LHCN-M2 (cell line): Measurements from ENCODE around the gene XRCC2. TPM values are rescaled to one million over a fixed set of nuclear protein-coding genes. Genes with fewer than 3 reads are reported as not detected.
A peak's percentile ranks its signal among the peaks of the same experiment; 100 is the strongest.
"Not testable (repeated sequence)": the region's sequence is repeated elsewhere in the genome, so short reads cannot be mapped to it uniquely, and the experiment has no call there.

ENCODE experiments used
- DNase-seq: peaks from one replicate; pipeline ENCODE4 v3.0.0-alpha.2; 2012; ENCODE audit warnings: low read depth
- total RNA-seq: library from RNA; depleted of rRNA; stranded (reverse); fragments of >200 nt; gene quantifications from 2 replicates; pipeline ENCODE4 v1.2.3, GENCODE V29; 2014

The XRCC2 gene
- total RNA-seq, 1 experiment from 2014 or later = 13.9 TPM

- DNase-seq = peak; percentile 4
Observed at GRCh38 chr7:152664636-152665035, 11.3 kb downstream of the XRCC2 start.

GRCh38 chr7:152663931-152664330, 12.0 kb downstream of the XRCC2 start:
- DNase-seq = no peak

- DNase-seq = no peak
Observed at GRCh38 chr7:152663148-152663740, 12.7 kb downstream of the XRCC2 start.

DNA sequence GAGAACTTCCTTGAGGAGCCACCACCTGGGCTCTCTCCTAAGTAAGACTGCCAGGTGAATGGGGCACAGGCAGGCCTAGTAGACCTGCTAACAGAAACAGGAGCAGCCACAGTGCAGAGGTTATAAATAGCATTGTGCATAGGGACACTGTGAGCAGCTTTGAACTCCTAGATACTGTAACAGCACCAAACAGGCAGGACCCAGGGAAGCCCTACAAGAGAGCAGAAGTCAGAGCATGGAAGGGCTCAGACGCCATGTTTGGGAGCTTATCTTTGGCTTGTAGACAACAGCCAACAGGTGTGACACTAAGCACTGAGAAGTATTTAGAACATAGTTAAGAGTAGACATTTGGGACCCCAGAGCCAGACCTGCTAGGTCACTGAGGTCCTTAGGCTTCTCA, 14.5 kb downstream of the XRCC2 start:
- DNase-seq = no peak

- DNase-seq = no peak
Observed at GRCh38 chr7:152660021-152660420, 15.9 kb downstream of the XRCC2 start.

DNA sequence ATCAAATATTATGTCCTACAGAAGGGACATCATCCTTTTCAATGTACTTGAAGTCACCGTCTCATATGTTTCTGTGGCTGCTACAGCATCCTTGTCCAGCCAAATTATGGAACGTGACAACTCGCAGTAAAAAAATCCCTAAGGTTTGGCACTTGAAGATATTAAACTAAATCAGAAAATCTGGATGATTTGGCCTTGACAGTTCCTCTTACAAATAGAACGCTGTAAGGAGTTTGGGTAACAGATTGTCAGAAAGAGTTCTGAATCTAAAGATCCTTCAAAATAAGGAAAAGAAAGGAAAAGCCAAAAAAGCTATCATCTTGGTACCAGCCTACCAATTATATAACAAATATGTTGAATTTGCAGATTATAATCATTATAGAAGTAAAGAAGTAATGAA, 21.0 kb downstream of the XRCC2 start:
- no peak for DNase-seq

GRCh38 chr7:152649220-152649619, 26.7 kb downstream of the XRCC2 start:
- no peak for DNase-seq

- DNase-seq = no peak
Observed at GRCh38 chr7:152647009-152647408, 28.9 kb downstream of the XRCC2 start.

DNA sequence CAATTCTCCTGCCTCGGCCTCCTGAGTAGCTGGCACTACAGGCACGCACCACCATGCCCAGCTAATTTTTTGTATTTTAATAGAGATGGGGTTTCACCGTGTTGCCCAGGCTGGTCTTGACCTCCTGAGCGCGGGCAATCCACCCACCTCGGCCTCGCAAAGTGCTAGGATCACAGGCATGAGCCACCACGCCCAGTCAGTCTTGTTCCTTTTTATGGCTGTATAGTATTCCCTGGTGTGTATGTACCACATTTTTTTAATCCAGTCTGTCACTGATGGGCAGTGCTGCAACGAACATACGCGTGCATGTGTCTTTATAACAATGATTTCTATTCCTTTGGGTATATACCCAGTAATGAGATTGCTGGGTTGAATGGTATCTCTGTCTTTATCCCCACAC, 29.4 kb downstream of the XRCC2 start:
- not testable (repeated sequence) for DNase-seq

DNA sequence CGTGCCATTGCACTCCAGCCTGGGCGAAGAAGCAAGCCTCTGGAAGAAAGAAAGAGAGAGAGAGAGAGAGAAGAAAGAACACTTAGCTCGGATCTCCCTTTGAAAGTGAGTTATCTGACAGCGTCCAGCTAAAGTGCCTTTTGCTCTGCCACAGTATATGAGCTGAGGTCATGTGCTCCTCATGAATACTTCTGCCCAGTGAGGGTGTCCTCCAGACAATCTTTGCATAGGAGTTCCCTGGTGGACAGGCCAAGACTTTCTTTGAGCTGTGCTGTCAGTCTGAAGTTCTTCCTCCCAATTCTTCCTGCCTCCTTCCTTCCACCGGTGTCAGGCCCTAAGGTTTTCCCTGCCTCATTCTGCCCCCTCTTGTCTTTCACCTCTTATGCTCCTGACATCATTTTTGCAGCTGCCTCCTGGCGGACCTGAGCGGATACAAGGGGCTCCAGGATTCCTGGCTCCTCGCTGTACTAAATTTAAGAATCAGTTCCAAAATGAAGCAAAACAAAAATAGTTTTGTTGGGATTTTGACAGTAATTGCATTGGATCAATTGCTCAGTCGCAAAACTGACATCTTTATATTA, 31.9 kb downstream of the XRCC2 start:
- no peak for DNase-seq

GRCh38 chr7:152641384-152641783, 34.6 kb downstream of the XRCC2 start:
- DNase-seq = no peak

DNA sequence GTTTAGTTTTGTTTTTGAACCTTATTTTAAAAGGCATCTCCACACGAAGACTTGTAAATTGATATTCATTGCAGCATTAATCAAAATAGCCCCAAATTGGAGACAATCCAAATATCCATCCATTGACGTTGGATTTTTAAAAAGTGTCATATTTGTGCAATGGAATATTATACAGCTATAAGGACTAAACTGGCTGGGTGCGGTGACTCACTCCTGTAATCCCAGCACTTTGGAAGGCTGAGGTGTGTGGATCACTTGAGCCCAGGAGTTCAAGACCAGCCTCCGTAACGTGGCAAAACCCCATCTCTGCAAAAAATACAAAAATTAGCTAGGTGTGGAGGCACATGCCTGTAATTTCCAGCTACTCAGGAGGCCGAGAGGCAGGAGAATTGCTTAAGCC, 35.1 kb downstream of the XRCC2 start:
- no peak for DNase-seq

DNA sequence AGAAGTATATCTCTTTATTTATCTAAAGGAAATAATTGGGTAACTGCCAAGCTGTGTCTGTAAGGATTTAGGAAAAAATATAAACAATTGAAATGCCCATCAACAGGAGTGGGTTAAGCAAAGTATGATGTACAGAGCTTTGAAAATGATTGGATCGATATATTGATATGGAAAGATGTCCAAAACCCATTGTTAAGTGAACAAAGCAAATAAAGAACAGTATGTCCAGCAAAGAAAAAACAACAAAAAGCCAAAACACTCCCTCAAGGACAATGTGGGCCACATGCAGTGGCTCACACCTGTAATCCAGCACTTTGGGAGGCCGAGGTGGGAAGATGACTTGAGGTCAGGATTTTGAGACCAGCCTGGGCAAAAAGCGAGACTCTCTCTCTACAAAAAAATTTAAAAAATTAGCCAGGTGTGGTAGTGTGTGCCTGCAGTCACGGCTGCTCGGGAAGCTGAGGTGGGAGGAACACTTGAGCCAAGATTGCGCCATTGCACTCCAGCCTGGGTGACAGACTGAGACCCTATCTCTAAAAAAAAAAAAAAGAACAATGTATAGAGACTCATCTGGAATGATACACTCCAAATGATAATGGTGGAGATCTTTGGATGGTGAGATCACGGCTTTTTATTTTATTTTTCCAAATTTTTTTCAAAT, 37.9 kb downstream of the XRCC2 start:
- no peak for DNase-seq

GRCh38 chr7:152637161-152637560, 38.8 kb downstream of the XRCC2 start:
- DNase-seq = no peak

DNA sequence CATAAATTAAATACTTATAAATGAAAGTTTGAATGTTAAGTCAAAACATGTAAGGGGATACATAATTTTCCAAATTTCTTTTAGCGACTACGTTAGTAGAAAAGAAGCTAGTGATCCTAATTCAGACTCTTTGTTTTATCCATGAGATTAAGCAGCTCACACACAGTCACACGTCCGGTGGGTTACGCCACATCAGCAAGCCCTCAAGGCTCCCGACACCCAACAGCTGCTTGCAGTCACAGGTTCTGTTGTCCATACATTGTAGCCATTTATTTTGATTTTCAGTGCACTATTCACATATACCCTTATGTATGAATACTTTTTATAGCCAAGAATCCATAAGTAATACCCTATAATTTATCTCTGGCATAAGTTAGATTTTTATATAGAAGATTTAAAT, 39.5 kb downstream of the XRCC2 start:
- no peak for DNase-seq

DNA sequence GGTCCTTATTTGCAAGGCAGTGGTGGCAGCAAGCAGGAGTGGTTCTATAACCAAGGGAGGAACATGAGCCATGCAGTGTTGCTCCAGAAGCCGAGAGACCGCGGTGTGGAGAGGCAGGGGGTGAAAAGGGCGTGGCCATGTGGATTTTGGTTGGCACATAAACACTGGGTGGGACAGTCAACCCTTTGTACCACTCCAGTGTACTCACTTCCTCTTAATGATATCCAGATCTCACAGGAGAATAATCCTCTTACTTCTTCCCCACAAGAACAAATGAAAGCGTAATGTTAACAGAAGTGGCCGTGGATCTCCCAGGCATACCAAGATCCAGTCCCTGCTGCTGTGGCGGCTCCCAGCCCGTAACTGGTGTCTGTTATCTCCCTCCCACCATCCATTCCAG, 42.4 kb downstream of the XRCC2 start:
- DNase-seq = no peak

GRCh38 chr7:152633072-152633471, 42.9 kb downstream of the XRCC2 start:
- DNase-seq = no peak

- not testable (repeated sequence) for DNase-seq
Observed at GRCh38 chr7:152628772-152629171, 47.2 kb downstream of the XRCC2 start.

DNA sequence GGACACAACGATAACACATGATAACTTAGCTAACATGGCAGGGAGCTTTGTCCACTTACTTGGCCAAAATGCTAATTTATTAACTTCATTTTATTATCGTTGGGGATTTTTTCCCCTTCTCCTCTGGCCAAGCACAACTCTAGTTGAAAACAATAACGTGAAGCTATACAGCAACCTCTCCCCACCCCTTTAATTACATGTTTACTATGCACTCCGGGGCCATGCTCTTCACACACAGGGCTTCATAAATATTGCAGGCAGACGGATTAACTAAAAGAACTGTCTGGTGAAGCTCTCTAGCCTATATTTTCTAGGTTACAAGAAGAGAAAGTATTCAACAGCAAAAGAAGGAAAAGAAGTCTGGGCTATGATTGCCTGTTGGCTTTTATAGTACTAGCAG, 51.7 kb downstream of the XRCC2 start:
- DNase-seq = no peak

- DNase-seq = no peak
Observed at GRCh38 chr7:152621426-152621825, 54.5 kb downstream of the XRCC2 start.

- DNase-seq = no peak
Observed at GRCh38 chr7:152619027-152619739, 56.8 kb downstream of the XRCC2 start.

DNA sequence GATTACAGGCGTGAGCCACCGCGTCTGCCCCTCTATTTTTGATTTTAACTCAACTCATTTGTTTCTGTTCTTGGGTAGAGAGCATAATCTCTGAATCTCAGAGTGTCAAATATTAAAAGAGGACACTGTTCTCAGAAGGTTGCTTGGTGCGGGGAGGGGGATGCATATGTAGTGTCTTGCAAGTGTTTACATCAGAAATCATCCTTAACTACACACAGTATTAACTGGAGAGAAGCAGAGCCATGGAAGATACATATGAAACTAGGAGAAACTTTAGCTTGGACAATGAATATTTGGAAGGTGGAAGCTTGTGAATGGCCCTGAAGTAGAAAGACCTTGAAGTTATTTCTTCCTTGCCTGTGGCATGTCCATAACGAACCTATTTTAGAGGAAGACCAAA, 57.5 kb downstream of the XRCC2 start:
- DNase-seq = no peak

- DNase-seq = no peak
Observed at GRCh38 chr7:152617056-152617455, 58.9 kb downstream of the XRCC2 start.
